NT2/D1 (cell line): ENCODE measurements around the gene AFF3.

Experiments used
- DNase-seq: peaks from one replicate; pipeline ENCODE4 v3.0.0-alpha.2; 2011; ENCODE audit warnings: low read depth, low spot score
- H3K27me3 ChIP-seq: 2 replicates; pipeline ENCODE4 v1.6.0; 2011; ENCODE audit warnings: mild to moderate bottlenecking; ENCODE audit not compliant: insufficient read length, insufficient read depth
- H3K36me3 ChIP-seq: 2 replicates; pipeline ENCODE4 v1.6.1; 2011; ENCODE audit warnings: mild to moderate bottlenecking, low read length, mixed read lengths; ENCODE audit not compliant: insufficient read depth, insufficient read length
- H3K4me1 ChIP-seq: 2 replicates; pipeline ENCODE4 v1.5.1; 2011; ENCODE audit not compliant: insufficient read depth, insufficient read length
- H3K4me3 ChIP-seq: 2 replicates; pipeline ENCODE4 v1.5.1; 2011; ENCODE audit warnings: low read depth; ENCODE audit not compliant: insufficient read length
- H3K9ac ChIP-seq: 2 replicates; pipeline ENCODE4 v1.6.0; 2011; ENCODE audit warnings: low read depth; ENCODE audit not compliant: insufficient read length
- H3K9me3 ChIP-seq: 2 replicates; pipeline ENCODE4 v1.5.1; 2011; ENCODE audit warnings: mild to moderate bottlenecking, low read length; ENCODE audit not compliant: insufficient read depth
- SUZ12 ChIP-seq: IDR thresholded peaks from 2 replicates; pipeline ENCODE4 v1.6.1; 2011; ENCODE audit not compliant: insufficient read length, insufficient read depth; ENCODE audit errors: extremely low read depth
- YY1 ChIP-seq: IDR thresholded peaks from 2 replicates; pipeline ENCODE4 v1.6.1; 2011; ENCODE audit not compliant: insufficient read length, insufficient read depth
- ZNF274 ChIP-seq: IDR thresholded peaks from 2 replicates; pipeline ENCODE4 v1.6.1; 2011; ENCODE audit warnings: mild to moderate bottlenecking, low read depth, low read length

Gene AFF3

GRCh38 chr2:99621774-99622173, 520.6 kb downstream of the AFF3 start:
- Histone ChIP-seq H3K9ac (no peak overlapping the region), H3K9me3 (0 out of 2 replicates have a peak, but pooled peaks cover 6% of the 10 kb centered on the region), H3K27me3 (no peaks in the 10 kb centered on the region), H3K36me3 (no peaks in the 10 kb centered on the region), H3K4me3 (no peak overlapping the region), H3K4me1 (no peaks in the 10 kb centered on the region)
- no peak for TF ChIP-seq ZNF274
- no peak for TF ChIP-seq YY1
- no peak for TF ChIP-seq SUZ12
- no peak for DNase-seq

GRCh38 chr2:99621106-99621505, 521.3 kb downstream of the AFF3 start:
- Histone ChIP-seq H3K4me1 (no peaks in the 10 kb centered on the region), H3K27me3 (no peaks in the 10 kb centered on the region), H3K9me3 (0 out of 2 replicates have a peak, but pooled peaks cover 6% of the 10 kb centered on the region), H3K36me3 (no peaks in the 10 kb centered on the region), H3K9ac (no peak overlapping the region), H3K4me3 (no peak overlapping the region)
- no peak for DNase-seq
- TF ChIP-seq SUZ12 (no peak), YY1 (no peak), ZNF274 (no peak)

GRCh38 chr2:99619151-99619550, 523.2 kb downstream of the AFF3 start:
- no peak for TF ChIP-seq ZNF274
- TF ChIP-seq YY1, result no peak
- no peak for TF ChIP-seq SUZ12
- H3K27me3 ChIP-seq, result no peaks in the 10 kb centered on the region
- H3K9ac ChIP-seq, result no peak overlapping the region
- 0 out of 2 replicates have a peak, but pooled peaks cover 6% of the 10 kb centered on the region for H3K9me3 ChIP-seq
- H3K4me3 ChIP-seq, result no peak overlapping the region
- H3K4me1 ChIP-seq, result no peaks in the 10 kb centered on the region
- DNase-seq, result no peak
- H3K36me3 ChIP-seq, result no peaks in the 10 kb centered on the region

GRCh38 chr2:99618579-99619097, 523.8 kb downstream of the AFF3 start:
- H3K36me3 ChIP-seq, result no peaks in the 10 kb centered on the region
- no peak for DNase-seq
- H3K4me1 ChIP-seq, result no peaks in the 10 kb centered on the region
- H3K27me3 ChIP-seq, result no peaks in the 10 kb centered on the region
- no peak overlapping the region for H3K4me3 ChIP-seq
- no peak overlapping the region for H3K9ac ChIP-seq
- TF ChIP-seq YY1 (no peak), ZNF274 (no peak), SUZ12 (no peak)
- H3K9me3 ChIP-seq, result 0 out of 2 replicates have a peak, but pooled peaks cover 6% of the 10 kb centered on the region

- no peak overlapping the region for H3K4me3 ChIP-seq
- TF ChIP-seq YY1, result no peak
- TF ChIP-seq SUZ12, result no peak
- TF ChIP-seq ZNF274, result no peak
- H3K27me3 ChIP-seq, result no peaks in the 10 kb centered on the region
- H3K4me1 ChIP-seq, result no peaks in the 10 kb centered on the region
- H3K36me3 ChIP-seq, result no peaks in the 10 kb centered on the region
- H3K9me3 ChIP-seq, result 0 out of 2 replicates have a peak, but pooled peaks cover 6% of the 10 kb centered on the region
- no peak overlapping the region for H3K9ac ChIP-seq
- no peak for DNase-seq
These were observed 524.6 kb downstream of the AFF3 start for GRCh38 chr2:99617811-99618210.

GRCh38 chr2:99615247-99615771, 527.1 kb downstream of the AFF3 start:
- Histone ChIP-seq H3K36me3 (no peaks in the 10 kb centered on the region), H3K9me3 (no peaks in the 10 kb centered on the region), H3K9ac (no peak overlapping the region), H3K27me3 (no peaks in the 10 kb centered on the region), H3K4me3 (no peak overlapping the region), H3K4me1 (no peaks in the 10 kb centered on the region)
- no peak for DNase-seq
- no peak for TF ChIP-seq ZNF274
- TF ChIP-seq SUZ12, result no peak
- TF ChIP-seq YY1, result no peak

- Histone ChIP-seq H3K4me1 (no peaks in the 10 kb centered on the region), H3K4me3 (no peak overlapping the region), H3K36me3 (no peaks in the 10 kb centered on the region), H3K9ac (no peak overlapping the region), H3K9me3 (no peaks in the 10 kb centered on the region), H3K27me3 (no peaks in the 10 kb centered on the region)
- no peak for DNase-seq
- no peak for TF ChIP-seq SUZ12
- no peak for TF ChIP-seq ZNF274
- TF ChIP-seq YY1, result no peak
These were observed 528.4 kb downstream of the AFF3 start for GRCh38 chr2:99613980-99614379.

- H3K9ac ChIP-seq, result no peak overlapping the region
- no peak for TF ChIP-seq YY1
- TF ChIP-seq SUZ12, result no peak
- no peak for TF ChIP-seq ZNF274
- no peak overlapping the region for H3K4me3 ChIP-seq
- no peaks in the 10 kb centered on the region for H3K27me3 ChIP-seq
- DNase-seq, result no peak
- H3K4me1 ChIP-seq, result no peaks in the 10 kb centered on the region
- H3K9me3 ChIP-seq, result no peaks in the 10 kb centered on the region
- no peaks in the 10 kb centered on the region for H3K36me3 ChIP-seq
These were observed 530.6 kb downstream of the AFF3 start for GRCh38 chr2:99611786-99612185.
